Measurements from ENCODE around the gene ZNF614.
"Not testable (repeated sequence)": the region's sequence is repeated elsewhere in the genome, so short reads cannot be mapped to it uniquely, and the experiment has no call there.

The ZNF614 gene

GRCh38 chr19:51978882-51979281 is 49.3 kb downstream of the ZNF614 start:
- no peaks in the 10 kb centered on the region for H3K27me3 Mint-ChIP-seq
- H3K9me3 Mint-ChIP-seq = peaks cover 11 to 22% of the 10 kb centered on the region in 2 donors
- H3K4me3 Mint-ChIP-seq = no peak overlapping the region
- H3K27ac Mint-ChIP-seq = peak overlapping the region in 1 of 2 donors; percentile 72
- peaks cover 29% of the 10 kb centered on the region for H3K36me3 Mint-ChIP-seq (ENCODE audit: insufficient read depth)
- ATAC-seq (replicated peaks) = no peak
- no peak for DNase-seq
- H3K4me1 Mint-ChIP-seq (ENCODE audit: low read depth in 2 of 2) = peaks cover 5% of the 10 kb centered on the region in 2 donors

GRCh38 chr19:51977346-51977745 is 50.8 kb downstream of the ZNF614 start:
- Mint-ChIP-seq H3K27me3 (no peaks in the 10 kb centered on the region), H3K4me1 (ENCODE audit: low read depth in 2 of 2) (peaks cover 5% of the 10 kb centered on the region in 2 donors), H3K9me3 (peaks cover 13 to 15% of the 10 kb centered on the region in 2 donors), H3K36me3 (ENCODE audit: insufficient read depth) (peaks cover 41% of the 10 kb centered on the region), H3K4me3 (no peak overlapping the region), H3K27ac (no peak overlapping the region)
- DNase-seq (no peak), ATAC-seq (replicated peaks) (no peak)

- ATAC-seq (replicated peaks) (no peak), DNase-seq (no peak)
- Mint-ChIP-seq H3K4me1 (ENCODE audit: low read depth in 2 of 2) (peaks cover 5% of the 10 kb centered on the region in 2 donors), H3K27me3 (no peaks in the 10 kb centered on the region), H3K36me3 (ENCODE audit: insufficient read depth) (peaks cover 46% of the 10 kb centered on the region), H3K4me3 (no peak overlapping the region), H3K9me3 (peaks cover 13 to 14% of the 10 kb centered on the region in 2 donors), H3K27ac (no peak overlapping the region)
These were observed 51.3 kb downstream of the ZNF614 start for GRCh38 chr19:51976852-51977251.

- H3K27ac Mint-ChIP-seq; H3K4me1 Mint-ChIP-seq (ENCODE audit: low read depth in 2 of 2); H3K9me3 Mint-ChIP-seq; H3K4me3 Mint-ChIP-seq; ATAC-seq (replicated peaks); H3K27me3 Mint-ChIP-seq; DNase-seq: not testable (repeated sequence)
- H3K36me3 Mint-ChIP-seq (ENCODE audit: insufficient read depth) = peaks cover 48% of the 10 kb centered on the region
These were observed 52.4 kb downstream of the ZNF614 start for GRCh38 chr19:51975787-51976186.

GRCh38 chr19:51971624-51972023 is 56.6 kb downstream of the ZNF614 start:
- no peaks in the 10 kb centered on the region for H3K27me3 Mint-ChIP-seq
- no peaks in the 10 kb centered on the region for H3K4me1 Mint-ChIP-seq (ENCODE audit: low read depth in 2 of 2)
- no peak overlapping the region for H3K4me3 Mint-ChIP-seq
- H3K27ac Mint-ChIP-seq = peak overlapping the region in 1 of 2 donors; percentile 32
- DNase-seq = peak in 2 of 3 experiments; percentile 3 to 9
- ATAC-seq (replicated peaks) = no peak
- peaks cover 77% of the 10 kb centered on the region for H3K36me3 Mint-ChIP-seq (ENCODE audit: insufficient read depth)
- peaks cover 16 to 20% of the 10 kb centered on the region in 2 donors for H3K9me3 Mint-ChIP-seq

GRCh38 chr19:51970718-51971117 is 57.5 kb downstream of the ZNF614 start:
- no peak for DNase-seq
- Mint-ChIP-seq H3K4me1 (ENCODE audit: low read depth in 2 of 2) (no peaks in the 10 kb centered on the region), H3K27ac (no peak overlapping the region), H3K27me3 (no peaks in the 10 kb centered on the region), H3K9me3 (peaks cover 12% of the 10 kb centered on the region in 2 donors), H3K4me3 (no peak overlapping the region), H3K36me3 (ENCODE audit: insufficient read depth) (peaks cover 86% of the 10 kb centered on the region)
- no peak for ATAC-seq (replicated peaks)

- no peak overlapping the region for H3K27ac Mint-ChIP-seq
- no peaks in the 10 kb centered on the region for H3K4me1 Mint-ChIP-seq (ENCODE audit: low read depth in 2 of 2)
- no peak for ATAC-seq (replicated peaks)
- DNase-seq = no peak
- no peaks in the 10 kb centered on the region for H3K27me3 Mint-ChIP-seq
- peaks cover 20 to 31% of the 10 kb centered on the region in 2 donors for H3K9me3 Mint-ChIP-seq
- peaks cover 55% of the 10 kb centered on the region for H3K36me3 Mint-ChIP-seq (ENCODE audit: insufficient read depth)
- no peak overlapping the region for H3K4me3 Mint-ChIP-seq
These were observed 62.6 kb downstream of the ZNF614 start for GRCh38 chr19:51965583-51965982.

All from effector memory CD8-positive, alpha-beta T cell (primary cell).